PC-3 (cell line): ENCODE data around the gene ADAMTS5.

Experiments used
- CTCF ChIP-seq: fragments of 300-600 bp; sonication (generic); conservative IDR thresholded peaks from 2 replicates; pipeline ENCODE4 v1.5.1; 2017; ENCODE audit warnings: antibody characterized with exemption, low read depth, mild to moderate bottlenecking, low read length
- EZH2 ChIP-seq: fragments of 300-600 bp; sonication (generic); IDR thresholded peaks from one replicate; pipeline ENCODE4 v1.6.1; 2017; ENCODE audit warnings: antibody characterized with exemption, mild to moderate bottlenecking, low read length; ENCODE audit not compliant: unreplicated experiment
- EZH2phosphoT487 ChIP-seq: fragments of 300-600 bp; sonication (generic); IDR thresholded peaks from 2 replicates; pipeline ENCODE4 v1.6.1; 2018; ENCODE audit warnings: mild to moderate bottlenecking, antibody characterized with exemption, low read length, borderline replicate concordance

GRCh38 chr21:26956813-26957212, 10.1 kb downstream of the ADAMTS5 start:
- TF ChIP-seq CTCF (no peak), EZH2 (no peak), EZH2phosphoT487 (no peak)
